GM19035 (cell line): Measurements from ENCODE around the gene SLC1A1.

ENCODE experiments used
- ATAC-seq: cut with Tn5 transposase; IDR thresholded peaks from one replicate; pipeline ENCODE4 v1.9.1; 2021; ENCODE audit not compliant: unreplicated experiment

Gene SLC1A1

GRCh38 chr9:4489919-4490704 lies at the start of gene SLC1A1:
TSS of gene SLC1A1 (plus strand) at chr9:4490468. CDS start at chr9:4490680, 212 bp downstream.
- peak; percentile 71 for ATAC-seq

GRCh38 chr9:4442806-4443205 lies 47.5 kb upstream of the SLC1A1 start:
- no peak for ATAC-seq

- ATAC-seq = no peak
Measured at GRCh38 chr9:4443439-4443838, 46.8 kb upstream of the SLC1A1 start.

- ATAC-seq = no peak
Measured at GRCh38 chr9:4461437-4461836, 28.8 kb upstream of the SLC1A1 start.

DNA sequence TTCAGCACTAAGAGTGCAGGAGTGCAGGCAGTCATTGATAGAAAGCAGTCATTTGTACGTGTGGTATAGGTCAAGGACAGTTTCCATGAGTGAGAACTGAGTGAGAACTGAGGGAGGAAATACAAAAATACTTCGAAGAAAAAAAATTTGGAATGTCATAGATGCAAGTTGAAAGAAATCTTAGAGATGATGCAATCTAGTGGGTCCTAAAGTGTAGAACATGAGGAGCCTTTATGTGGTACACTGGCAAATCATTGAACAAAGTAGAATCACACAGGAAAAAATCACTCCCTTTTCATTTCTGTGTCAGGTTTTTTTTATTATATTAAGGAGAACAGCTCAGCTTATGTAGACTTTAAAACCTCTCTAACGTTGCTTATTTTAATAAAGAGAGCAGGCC lies 26.4 kb upstream of the SLC1A1 start:
- no peak for ATAC-seq

DNA sequence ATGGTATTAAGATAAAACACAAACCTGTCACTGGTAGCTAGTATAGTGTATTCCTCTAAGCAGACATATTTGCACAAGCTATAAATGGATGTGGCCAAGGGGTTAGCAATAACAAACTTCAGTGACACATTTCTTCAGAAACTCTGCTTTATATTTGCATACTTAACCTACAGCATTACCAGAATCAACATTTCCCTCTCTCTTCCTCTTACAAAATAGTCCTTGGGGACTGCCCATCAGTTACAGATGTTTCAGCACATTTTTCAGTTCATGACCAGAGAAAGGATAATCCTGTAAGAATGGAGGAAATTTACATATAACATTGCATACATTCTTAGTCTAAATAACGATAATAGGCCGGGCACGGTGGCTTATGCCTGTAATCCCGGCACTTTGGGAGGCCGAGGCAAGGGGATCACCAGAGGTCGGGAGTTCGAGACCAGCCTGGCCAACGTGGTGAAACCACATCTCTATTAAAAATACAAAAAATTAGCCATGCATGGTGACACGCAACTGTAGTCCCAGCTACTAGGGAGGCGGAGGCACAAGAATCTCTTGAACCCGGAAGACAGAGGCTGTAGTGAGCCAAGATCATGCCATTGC lies 25.3 kb upstream of the SLC1A1 start:
- peak; percentile 93 for ATAC-seq

- no peak for ATAC-seq
Measured at GRCh38 chr9:4465910-4466309, 24.4 kb upstream of the SLC1A1 start.

DNA sequence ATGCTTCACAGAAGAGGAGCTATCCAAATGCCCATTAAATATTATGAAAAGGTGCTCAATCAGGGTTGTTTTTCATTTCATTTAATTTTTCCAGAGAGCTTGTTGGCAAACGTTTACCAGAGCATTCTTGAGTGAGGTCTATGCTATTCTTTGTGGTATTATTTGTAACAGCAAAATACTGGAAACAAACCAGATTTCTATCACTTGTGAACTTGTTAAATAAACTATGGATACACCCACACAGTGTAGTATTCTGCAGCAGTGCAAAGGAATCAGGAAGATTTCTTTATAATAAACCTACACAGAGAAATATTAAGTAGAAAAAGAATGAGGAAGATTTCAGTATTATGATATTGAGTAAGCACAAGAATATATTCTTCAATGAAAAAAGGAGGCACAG lies 15.0 kb upstream of the SLC1A1 start:
- no peak for ATAC-seq

DNA sequence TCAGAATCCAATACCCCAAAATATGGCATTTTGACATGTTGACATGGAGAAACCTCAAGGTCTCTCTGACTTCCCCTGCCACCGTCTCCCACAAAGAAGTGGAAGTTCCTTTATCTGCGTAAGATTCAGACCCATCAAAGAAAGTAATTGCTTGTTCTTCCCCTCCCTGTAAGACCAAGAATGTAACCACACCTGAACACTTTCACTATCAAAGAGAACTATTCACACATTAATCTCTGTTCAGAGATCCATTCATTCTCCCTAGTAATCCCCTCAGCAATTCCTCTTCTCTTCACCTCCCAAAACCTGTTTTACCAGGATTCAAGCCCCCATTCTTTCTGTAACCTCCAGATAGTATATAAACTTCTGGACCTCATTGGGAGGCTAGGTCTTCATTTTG lies 4.1 kb upstream of the SLC1A1 start:
- no peak for ATAC-seq

GRCh38 chr9:4489562-4489918 lies 728 bp upstream of the SLC1A1 start:
- ATAC-seq = peak; percentile 3

DNA sequence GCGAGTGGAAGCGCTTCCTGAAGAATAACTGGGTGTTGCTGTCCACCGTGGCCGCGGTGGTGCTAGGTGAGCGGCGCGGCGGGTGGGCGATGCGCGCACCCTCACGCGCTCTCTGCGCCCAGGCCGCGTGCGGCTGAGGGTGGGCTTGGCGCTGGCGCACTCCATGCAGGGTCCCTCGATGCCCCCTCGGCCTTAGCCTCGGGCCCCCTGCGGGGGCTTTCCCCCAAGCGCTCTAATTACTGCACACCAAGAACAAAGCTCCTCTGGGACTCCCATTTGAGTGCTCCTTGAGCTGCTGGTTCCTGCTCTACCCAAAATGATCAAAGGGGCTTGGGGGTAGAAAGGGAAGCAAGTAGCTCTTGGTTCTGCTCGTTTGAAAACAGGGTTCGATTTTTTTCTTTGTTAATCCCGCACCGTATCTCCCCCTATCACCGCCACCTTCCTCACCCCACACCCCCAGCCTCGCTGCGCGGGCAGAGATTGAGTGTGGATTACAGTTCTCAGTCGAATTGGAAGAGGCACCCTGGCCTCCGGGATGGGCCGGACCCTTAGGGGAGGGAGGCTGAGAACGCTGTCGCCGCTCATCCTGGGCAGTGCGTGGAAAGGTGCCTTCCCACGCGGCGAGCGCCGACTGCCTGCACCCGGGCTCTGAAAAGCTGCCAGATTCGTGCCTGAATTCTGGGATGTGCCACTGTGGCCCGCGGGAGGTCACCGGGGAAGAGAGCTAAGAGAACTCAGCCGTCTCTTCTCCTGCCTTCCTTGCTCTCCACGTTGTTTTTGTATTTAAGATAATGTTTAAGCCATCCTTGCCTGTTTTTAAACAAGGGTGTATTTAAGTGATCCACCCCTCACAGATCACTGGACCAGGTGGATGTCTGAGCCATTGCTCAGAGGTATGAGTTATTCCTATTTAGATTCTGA lies 697 bp downstream of the SLC1A1 start:
- ATAC-seq = no peak

GRCh38 chr9:4491626-4491975 lies 1.3 kb downstream of the SLC1A1 start:
- no peak for ATAC-seq

DNA sequence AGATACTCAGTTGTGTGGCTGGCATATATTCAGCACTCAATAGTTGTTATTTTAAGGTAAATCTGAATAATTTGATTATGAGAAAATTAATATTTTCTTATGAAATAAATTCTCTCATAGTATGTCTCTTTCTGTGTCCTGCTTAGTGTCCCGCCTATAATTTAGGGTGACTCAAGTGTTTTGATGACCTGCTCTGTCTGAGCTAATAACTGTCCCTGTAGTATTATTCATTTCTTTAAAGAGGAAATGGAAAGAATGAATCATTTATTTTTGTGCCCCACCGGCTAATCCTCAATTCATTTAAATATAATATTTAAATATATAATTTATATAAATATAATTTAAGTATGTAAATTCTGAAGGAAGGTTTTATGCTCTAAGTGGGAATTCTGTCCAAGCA lies 4.1 kb downstream of the SLC1A1 start:
- ATAC-seq = no peak

DNA sequence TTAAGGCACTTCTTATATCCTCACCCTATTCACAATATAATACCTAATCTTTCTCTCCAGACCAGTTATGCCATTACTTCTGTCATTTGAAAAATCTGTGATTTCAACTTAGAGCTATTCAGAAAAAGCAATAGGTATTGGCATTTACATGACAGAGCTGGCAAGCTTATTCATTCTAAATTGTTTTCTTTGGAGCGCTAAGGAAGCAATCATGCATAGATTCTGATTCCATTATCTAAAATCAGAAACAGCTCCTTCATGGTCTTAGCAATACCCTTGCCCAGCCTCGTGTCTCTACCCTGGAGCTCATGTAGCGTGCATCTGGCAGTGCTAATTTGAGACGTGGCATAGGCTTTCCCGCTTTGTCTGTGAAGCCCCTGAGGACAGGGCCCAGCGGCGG lies 4.5 kb downstream of the SLC1A1 start:
- ATAC-seq = no peak

DNA sequence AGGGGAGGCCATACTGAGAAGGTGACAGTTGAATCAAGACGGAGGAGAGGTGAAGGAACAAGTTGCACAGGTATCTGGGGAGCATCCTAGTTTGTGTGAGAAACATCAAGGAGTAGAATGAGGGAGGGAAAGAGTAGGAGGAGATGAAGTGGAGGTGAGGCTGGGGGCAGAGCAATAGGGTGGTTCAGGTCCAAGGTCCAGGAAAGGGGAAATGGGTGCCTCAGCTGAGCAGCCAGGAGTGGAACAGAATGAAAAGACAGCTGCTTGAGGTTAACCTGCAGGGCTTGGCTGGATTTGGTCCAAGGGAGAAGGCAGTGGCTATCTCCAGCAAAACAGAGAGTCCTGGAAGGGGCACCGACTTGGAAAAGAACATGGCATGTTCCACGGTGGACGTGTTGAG lies 5.3 kb downstream of the SLC1A1 start:
- no peak for ATAC-seq

DNA sequence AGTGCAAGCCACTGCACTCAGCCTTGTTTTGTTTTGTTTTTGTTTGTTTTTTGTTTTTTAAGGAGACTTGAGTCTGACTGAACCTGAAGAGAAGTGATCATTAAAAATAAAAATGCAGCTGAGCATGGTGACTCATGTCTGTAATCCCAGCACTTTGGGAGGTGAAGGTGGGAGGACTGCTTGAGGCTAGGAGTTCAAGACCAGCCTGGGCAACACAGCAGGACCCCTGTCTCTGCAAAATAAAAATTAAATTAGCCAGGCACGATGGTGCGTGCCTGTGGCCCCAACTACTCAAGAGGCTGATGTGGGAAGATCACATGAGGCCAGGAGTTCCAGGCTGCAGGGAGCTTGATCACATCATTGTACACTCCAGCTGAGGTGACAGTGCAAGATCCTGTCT lies 6.2 kb downstream of the SLC1A1 start:
- ATAC-seq = no peak

DNA sequence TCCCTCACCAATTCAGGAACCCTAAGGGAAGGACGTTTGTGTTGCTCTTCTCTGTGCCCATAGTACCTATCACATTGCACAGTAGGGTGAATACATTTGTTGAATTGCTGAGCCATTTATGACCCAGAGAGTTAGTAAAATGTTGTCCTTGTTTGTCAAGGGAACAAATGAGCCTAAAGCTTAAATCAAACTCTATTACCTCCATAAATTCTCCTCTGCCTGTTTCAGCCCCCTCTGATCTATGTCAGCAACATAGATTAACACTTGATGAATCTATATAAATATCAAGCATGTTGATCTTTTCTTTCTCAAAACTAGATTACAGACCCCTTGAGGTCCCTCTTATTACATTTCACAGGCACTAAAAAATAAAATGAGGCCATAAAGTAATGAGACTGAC lies 7.1 kb downstream of the SLC1A1 start:
- ATAC-seq = no peak

- ATAC-seq = no peak
Measured at GRCh38 chr9:4497855-4498254, 7.6 kb downstream of the SLC1A1 start.

DNA sequence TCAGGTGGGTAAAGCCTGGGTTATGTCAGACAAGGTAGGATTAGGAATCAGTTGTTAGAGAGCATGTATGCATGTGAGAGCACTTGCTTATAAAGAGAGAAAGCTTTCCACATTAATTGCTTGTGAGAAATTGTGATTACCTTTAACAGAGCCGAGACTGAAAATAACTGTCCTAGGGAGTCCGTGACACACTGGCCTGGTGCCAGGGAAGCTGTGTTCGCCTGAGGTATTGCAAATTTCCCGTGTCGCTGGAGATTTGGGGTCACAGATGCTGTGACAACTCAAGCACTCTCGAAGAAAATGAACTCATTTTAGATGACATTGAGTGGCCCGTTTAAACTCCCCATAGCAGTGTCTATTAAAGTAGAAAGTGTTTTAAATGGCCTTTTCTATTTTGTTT lies 9.6 kb downstream of the SLC1A1 start:
- ATAC-seq = no peak

- ATAC-seq = no peak
Measured at GRCh38 chr9:4501147-4501507, 10.9 kb downstream of the SLC1A1 start.

DNA sequence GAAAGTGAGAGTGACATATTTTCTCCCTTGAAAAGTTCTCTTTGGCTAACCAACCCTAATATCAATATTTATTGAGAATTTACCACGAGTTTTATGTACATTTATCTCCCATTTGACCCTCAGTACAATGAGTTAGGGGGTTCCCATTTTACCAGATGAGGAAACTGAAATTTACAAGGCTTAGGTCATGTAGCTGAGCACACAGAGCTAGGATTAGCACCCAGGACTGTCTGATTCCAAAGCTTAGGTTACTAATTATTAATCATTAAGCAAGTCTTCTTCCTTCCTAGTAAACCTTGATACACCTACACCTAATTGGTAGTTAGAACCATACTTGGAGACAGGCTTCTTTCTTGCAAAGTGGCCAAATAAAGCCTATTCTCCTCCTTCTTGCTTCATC lies 12.2 kb downstream of the SLC1A1 start:
- ATAC-seq = no peak

DNA sequence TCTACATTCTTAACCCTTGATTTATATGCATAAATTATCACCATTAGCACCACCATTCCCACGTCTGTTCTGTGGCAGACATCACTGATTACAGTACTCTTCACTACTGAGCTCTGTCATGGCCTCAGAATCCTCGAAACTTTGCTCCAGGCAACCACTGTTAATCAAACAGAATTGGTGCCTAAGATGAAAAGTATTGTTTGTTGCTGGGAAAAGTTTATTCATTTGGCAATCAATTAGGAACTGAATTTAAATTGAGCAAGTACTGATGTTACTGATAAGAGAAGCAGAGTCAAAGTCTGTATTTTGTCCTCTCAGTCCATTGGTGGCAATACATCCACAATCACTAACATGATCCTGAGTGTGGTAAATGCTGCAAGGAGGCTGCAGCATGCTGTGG lies 12.8 kb downstream of the SLC1A1 start:
- no peak for ATAC-seq
